Fibroblast of skin of right biceps (primary cell): ENCODE results near the gene ZDHHC11.
"Not testable (repeated sequence)": the region's sequence is repeated elsewhere in the genome, so short reads cannot be mapped to it uniquely, and the experiment has no call there.

Experiments
- DNase-seq: peaks from one replicate; pipeline ENCODE4 v3.0.0-alpha.2; 2013

Gene ZDHHC11

GRCh38 chr5:798505-799138, 52.2 kb downstream of the ZDHHC11 start:
- not testable (repeated sequence) for DNase-seq

- DNase-seq: not testable (repeated sequence)
Measured at GRCh38 chr5:797986-798385, 52.8 kb downstream of the ZDHHC11 start.

- DNase-seq: not testable (repeated sequence)
Measured at GRCh38 chr5:795873-796272, 54.9 kb downstream of the ZDHHC11 start.

- DNase-seq: not testable (repeated sequence)
Measured at GRCh38 chr5:794948-795347, 55.8 kb downstream of the ZDHHC11 start.

- not testable (repeated sequence) for DNase-seq
Measured at GRCh38 chr5:788703-789102, 62.1 kb downstream of the ZDHHC11 start.

GRCh38 chr5:787857-788233, 62.9 kb downstream of the ZDHHC11 start:
- not testable (repeated sequence) for DNase-seq

- not testable (repeated sequence) for DNase-seq
Measured at GRCh38 chr5:787224-787856, 63.4 kb downstream of the ZDHHC11 start.

- DNase-seq: not testable (repeated sequence)
Measured at GRCh38 chr5:785181-785705, 65.5 kb downstream of the ZDHHC11 start.

- peak; percentile 77 for DNase-seq
Measured at GRCh38 chr5:784428-785177, 66.2 kb downstream of the ZDHHC11 start, which contains the start of gene ZDHHC11B. TSS of gene ZDHHC11B (minus strand) at chr5:784729. CDS start at chr5:766919, 17,810 bp downstream.

- DNase-seq: not testable (repeated sequence)
Measured at GRCh38 chr5:783881-784427, 66.8 kb downstream of the ZDHHC11 start.

GRCh38 chr5:783049-783802, 67.6 kb downstream of the ZDHHC11 start:
- not testable (repeated sequence) for DNase-seq

- not testable (repeated sequence) for DNase-seq
Measured at GRCh38 chr5:782356-782755, 68.4 kb downstream of the ZDHHC11 start.

GRCh38 chr5:780571-780970, 70.2 kb downstream of the ZDHHC11 start:
- DNase-seq: not testable (repeated sequence)

- not testable (repeated sequence) for DNase-seq
Measured at GRCh38 chr5:778967-779366, 71.8 kb downstream of the ZDHHC11 start.

- DNase-seq: not testable (repeated sequence)
Measured at GRCh38 chr5:778421-778820, 72.4 kb downstream of the ZDHHC11 start.

GRCh38 chr5:777756-778161, 73.0 kb downstream of the ZDHHC11 start:
- no peak for DNase-seq

- peak; percentile 27 for DNase-seq
Measured at GRCh38 chr5:776862-777711, 73.7 kb downstream of the ZDHHC11 start.

- DNase-seq: no peak
Measured at GRCh38 chr5:775961-776861, 74.6 kb downstream of the ZDHHC11 start.

GRCh38 chr5:775595-775960, 75.2 kb downstream of the ZDHHC11 start:
- not testable (repeated sequence) for DNase-seq

GRCh38 chr5:774854-775505, 75.8 kb downstream of the ZDHHC11 start:
- not testable (repeated sequence) for DNase-seq
